GM12892 (cell line): ENCODE results near the gene STAG1.

Experiments
- POLR2A ChIP-seq: IDR thresholded peaks from 2 replicates; pipeline ENCODE4 v1.6.1; 2011; ENCODE audit warnings: low read depth, low read length, control low read depth
- TAF1 ChIP-seq: IDR thresholded peaks from 2 replicates; pipeline ENCODE4 v1.6.1; 2011; ENCODE audit warnings: low read depth, mild to moderate bottlenecking, control low read depth, low read length, borderline replicate concordance

- no peak for TF ChIP-seq TAF1
- TF ChIP-seq POLR2A, result no peak
Measured at GRCh38 chr3:136305879-136306278, 446.3 kb downstream of the STAG1 start.
